HG03039 (cell line): ENCODE measurements around the gene MRRF.

ENCODE experiments used
- ATAC-seq: cut with Tn5 transposase; IDR thresholded peaks from one replicate; pipeline ENCODE4 v1.9.1; 2021; ENCODE audit warnings: mild to moderate bottlenecking, moderate library complexity; ENCODE audit not compliant: unreplicated experiment

Gene MRRF

GRCh38 chr9:122264360-122265148, at the start of gene MRRF, which contains the start of gene RBM18:
MRRF (plus strand) TSS chr9:122264882; CDS start chr9:122270892, 6,010 bp downstream.
RBM18 (minus strand) TSS chr9:122264840; CDS start chr9:122261492, 3,348 bp downstream.
- ATAC-seq, result peak; percentile 80

GRCh38 chr9:122215663-122216062, 49.0 kb upstream of the MRRF start:
- no peak for ATAC-seq

GRCh38 chr9:122216138-122216797, 48.4 kb upstream of the MRRF start:
- no peak for ATAC-seq

GRCh38 chr9:122216798-122217418, 47.8 kb upstream of the MRRF start:
- ATAC-seq, result no peak

GRCh38 chr9:122217640-122218039, 47.0 kb upstream of the MRRF start:
- ATAC-seq, result no peak

GRCh38 chr9:122218071-122218934, 46.4 kb upstream of the MRRF start:
- ATAC-seq, result no peak

- no peak for ATAC-seq
These were observed 45.5 kb upstream of the MRRF start for GRCh38 chr9:122218935-122219855.

GRCh38 chr9:122219856-122220672, 44.6 kb upstream of the MRRF start:
- ATAC-seq, result no peak

- ATAC-seq, result no peak
These were observed 44.0 kb upstream of the MRRF start for GRCh38 chr9:122220673-122221182.

GRCh38 chr9:122221183-122221811, 43.4 kb upstream of the MRRF start:
- no peak for ATAC-seq

GRCh38 chr9:122222791-122223190, 41.9 kb upstream of the MRRF start:
- ATAC-seq, result no peak

- no peak for ATAC-seq
These were observed 41.2 kb upstream of the MRRF start for GRCh38 chr9:122223435-122223834.

GRCh38 chr9:122225312-122226141, 39.2 kb upstream of the MRRF start:
- no peak for ATAC-seq

GRCh38 chr9:122226142-122226757, 38.4 kb upstream of the MRRF start:
- no peak for ATAC-seq

GRCh38 chr9:122226758-122227574, 37.7 kb upstream of the MRRF start:
- ATAC-seq, result no peak

- no peak for ATAC-seq
These were observed 37.1 kb upstream of the MRRF start for GRCh38 chr9:122227575-122227900.
